Measurements from ENCODE around the gene TMEM266. TPM values are rescaled to one million over a fixed set of nuclear protein-coding genes. Genes with fewer than 3 reads are reported as not detected.

TMEM266 gene
- total RNA-seq, 1 donor from 2014 or later: 8.1 TPM

- peaks cover 8% of the 10 kb centered on the region for H3K27me3 Mint-ChIP-seq (ENCODE audit: unreplicated experiment)
- no peak for TF ChIP-seq CTCF (IDR thresholded peaks at IDR 0.05; ENCODE audit: unreplicated experiment)
- H3K9me3 Mint-ChIP-seq (ENCODE audit: unreplicated experiment): no peaks in the 10 kb centered on the region
- peaks cover 9% of the 10 kb centered on the region for H3K36me3 Mint-ChIP-seq (ENCODE audit: low read depth, unreplicated experiment)
- no peak for DNase-seq (ENCODE audit: low spot score)
- H3K4me1 Mint-ChIP-seq (ENCODE audit: unreplicated experiment): peaks cover 10% of the 10 kb centered on the region
- H3K4me3 Mint-ChIP-seq (ENCODE audit: unreplicated experiment): no peak overlapping the region
- H3K27ac Mint-ChIP-seq (ENCODE audit: unreplicated experiment): no peak overlapping the region
Measured at GRCh38 chr15:76168237-76168984, 108.6 kb downstream of the TMEM266 start.

DNA sequence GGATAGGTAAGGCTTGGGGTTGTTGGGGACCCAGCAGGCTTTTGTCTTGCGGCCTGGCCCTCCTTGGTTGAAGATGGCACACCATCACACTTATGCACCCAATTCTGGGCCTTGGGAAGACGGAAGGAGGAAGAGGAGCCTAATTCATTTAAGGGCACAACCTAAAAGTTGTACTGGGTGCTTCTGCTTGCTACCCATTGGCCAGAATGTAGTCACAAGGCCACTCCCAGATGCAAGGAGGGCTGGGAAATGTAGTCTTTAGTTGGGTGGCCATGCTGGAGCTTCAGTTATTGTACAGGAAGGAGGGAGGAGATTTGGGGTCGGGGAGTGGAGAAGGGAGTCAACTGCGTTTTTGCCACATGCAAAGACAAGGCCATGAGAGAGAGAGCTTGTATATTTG is 109.2 kb downstream of the TMEM266 start:
- no peak overlapping the region for H3K27ac Mint-ChIP-seq (ENCODE audit: unreplicated experiment)
- no peak overlapping the region for H3K4me3 Mint-ChIP-seq (ENCODE audit: unreplicated experiment)
- peaks cover 9% of the 10 kb centered on the region for H3K36me3 Mint-ChIP-seq (ENCODE audit: low read depth, unreplicated experiment)
- peaks cover 8% of the 10 kb centered on the region for H3K27me3 Mint-ChIP-seq (ENCODE audit: unreplicated experiment)
- peaks cover 10% of the 10 kb centered on the region for H3K4me1 Mint-ChIP-seq (ENCODE audit: unreplicated experiment)
- H3K9me3 Mint-ChIP-seq (ENCODE audit: unreplicated experiment): no peaks in the 10 kb centered on the region
- no peak for DNase-seq (ENCODE audit: low spot score)
- TF ChIP-seq CTCF (IDR thresholded peaks at IDR 0.05; ENCODE audit: unreplicated experiment): no peak

DNA sequence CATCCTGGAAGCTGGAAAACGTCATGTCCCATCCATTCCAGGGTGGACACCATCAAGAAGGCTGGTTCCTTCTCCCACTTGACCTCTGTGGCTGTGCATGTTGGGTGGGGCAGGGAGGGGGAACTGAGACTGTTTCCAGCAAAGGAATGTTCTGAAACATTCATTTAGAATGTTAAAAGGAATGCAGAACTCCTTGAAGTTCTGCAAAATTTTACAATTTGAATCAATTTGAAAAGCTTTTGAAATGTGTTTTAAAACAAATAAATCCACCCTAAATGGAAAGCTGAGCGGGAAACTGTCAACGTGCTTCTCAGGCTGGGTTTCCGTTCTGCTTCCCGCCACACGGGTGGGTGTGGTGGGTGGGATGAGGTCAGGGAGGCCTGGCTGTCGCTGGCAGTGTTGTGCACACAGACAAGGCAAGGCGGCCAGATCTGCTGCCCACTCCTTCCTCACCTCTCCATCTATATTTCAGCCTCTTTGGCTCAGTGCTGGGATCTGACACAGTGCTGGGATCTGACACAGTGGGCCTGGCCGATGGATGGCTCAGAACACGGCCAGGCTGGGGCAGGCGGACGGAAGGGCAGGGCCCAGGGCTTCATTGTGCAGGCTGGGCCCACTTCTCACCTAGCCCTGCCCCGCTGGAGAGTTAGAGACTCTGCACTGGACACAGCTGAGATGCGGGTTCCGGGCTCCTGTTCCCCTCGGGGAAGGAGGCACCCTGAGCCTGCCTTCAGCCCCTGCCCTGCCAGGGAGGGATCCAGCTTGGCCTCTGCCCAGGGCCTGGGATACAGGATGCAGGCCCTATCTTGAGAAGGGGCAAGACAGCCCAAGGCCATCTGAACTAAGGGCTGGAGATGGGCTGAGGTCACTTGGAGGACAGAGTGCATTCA is 110.4 kb downstream of the TMEM266 start:
- no peak for TF ChIP-seq CTCF (IDR thresholded peaks at IDR 0.05; ENCODE audit: unreplicated experiment)
- Mint-ChIP-seq H3K4me1 (ENCODE audit: unreplicated experiment) (peaks cover 10% of the 10 kb centered on the region), H3K9me3 (ENCODE audit: unreplicated experiment) (no peaks in the 10 kb centered on the region), H3K4me3 (ENCODE audit: unreplicated experiment) (no peak overlapping the region), H3K36me3 (ENCODE audit: low read depth, unreplicated experiment) (peaks cover 9% of the 10 kb centered on the region), H3K27ac (ENCODE audit: unreplicated experiment) (no peak overlapping the region), H3K27me3 (ENCODE audit: unreplicated experiment) (peaks cover 6% of the 10 kb centered on the region)
- no peak for DNase-seq (ENCODE audit: low spot score)

DNA sequence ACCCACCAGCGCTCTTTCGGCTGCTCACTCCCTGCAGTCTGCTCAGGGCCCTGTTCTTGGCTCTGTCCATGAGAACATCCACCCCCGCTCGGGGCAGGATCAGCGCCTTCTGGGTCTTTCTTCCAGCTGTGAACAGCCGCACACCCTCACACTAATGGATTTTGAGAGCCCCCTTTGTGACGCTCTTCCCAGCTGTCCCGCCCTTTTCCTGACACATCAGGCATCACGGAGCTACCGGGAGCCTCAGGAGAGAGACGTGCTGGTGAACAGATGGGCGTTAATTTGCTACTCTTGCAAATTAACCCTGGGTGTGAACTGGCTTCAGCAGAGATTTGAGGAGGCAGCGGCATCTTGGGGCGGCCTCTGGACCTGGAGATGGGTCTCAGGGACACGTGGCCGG is 113.0 kb downstream of the TMEM266 start:
- Mint-ChIP-seq H3K27me3 (ENCODE audit: unreplicated experiment) (peaks cover 16% of the 10 kb centered on the region), H3K9me3 (ENCODE audit: unreplicated experiment) (no peaks in the 10 kb centered on the region), H3K4me1 (ENCODE audit: unreplicated experiment) (peaks cover 19% of the 10 kb centered on the region), H3K36me3 (ENCODE audit: low read depth, unreplicated experiment) (peaks cover 3% of the 10 kb centered on the region), H3K27ac (ENCODE audit: unreplicated experiment) (no peak overlapping the region), H3K4me3 (ENCODE audit: unreplicated experiment) (peak overlapping the region; percentile 65)
- no peak for DNase-seq (ENCODE audit: low spot score)
- TF ChIP-seq CTCF (IDR thresholded peaks at IDR 0.05; ENCODE audit: unreplicated experiment): no peak
